Rectal smooth muscle tissue (tissue), 1 donor: ENCODE results near the gene E2F4.

Experiments
- H3K27ac ChIP-seq: one replicate; pipeline ENCODE4 v1.7.0; 2013; ENCODE audit warnings: low read depth, low read length, inconsistent platforms
- H3K27me3 ChIP-seq: one replicate; pipeline ENCODE4 v1.7.0; 2013; ENCODE audit warnings: low read length; ENCODE audit not compliant: control insufficient read depth, insufficient read depth
- H3K36me3 ChIP-seq: one replicate; pipeline ENCODE4 v1.7.0; 2013; ENCODE audit warnings: low read length; ENCODE audit not compliant: control insufficient read depth, insufficient read depth
- H3K4me1 ChIP-seq: one replicate; pipeline ENCODE4 v1.7.0; 2013; ENCODE audit warnings: low read length; ENCODE audit not compliant: control insufficient read depth, insufficient read depth
- H3K4me3 ChIP-seq: one replicate; pipeline ENCODE4 v1.7.0; 2013; ENCODE audit warnings: low read length
- H3K9ac ChIP-seq: one replicate; pipeline ENCODE4 v1.7.0; 2013; ENCODE audit warnings: low read length

The E2F4 gene

GRCh38 chr16:67170949-67171649, 20.9 kb upstream of the E2F4 start:
- H3K27ac ChIP-seq, result peak overlapping the region; percentile 93
- peak overlapping the region; percentile 66 for H3K4me3 ChIP-seq
- no peaks in the 10 kb centered on the region for H3K36me3 ChIP-seq
- peak overlapping the region; percentile 52 for H3K9ac ChIP-seq
- H3K27me3 ChIP-seq, result peaks cover 4% of the 10 kb centered on the region
- peaks cover 25% of the 10 kb centered on the region for H3K4me1 ChIP-seq

DNA sequence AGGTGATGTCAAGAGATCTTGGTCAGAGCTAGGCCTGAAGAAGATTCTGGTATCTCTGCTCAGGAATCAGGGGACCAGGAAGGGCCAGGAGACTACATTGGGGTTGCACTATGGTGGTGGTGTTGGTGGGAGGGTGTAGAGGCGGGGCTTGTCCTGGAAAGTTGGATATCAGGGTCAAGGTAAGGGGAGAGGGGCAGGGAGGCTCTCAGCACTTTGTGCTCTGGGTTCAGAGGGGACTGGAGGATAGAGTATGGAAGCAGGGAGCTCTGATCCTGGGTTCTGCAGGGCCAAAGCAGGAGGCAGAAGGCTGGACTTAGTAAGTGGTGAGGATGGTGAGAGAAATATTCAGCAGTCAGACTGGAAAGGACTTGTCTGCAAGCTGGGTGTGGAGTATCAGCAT, 18.6 kb upstream of the E2F4 start:
- H3K27ac ChIP-seq, result peak overlapping the region; percentile 84
- H3K4me3 ChIP-seq, result peak overlapping the region; percentile 75
- peaks cover 2% of the 10 kb centered on the region for H3K27me3 ChIP-seq
- no peaks in the 10 kb centered on the region for H3K36me3 ChIP-seq
- H3K9ac ChIP-seq, result no peak overlapping the region
- peaks cover 25% of the 10 kb centered on the region for H3K4me1 ChIP-seq

GRCh38 chr16:67173808-67174705, 17.9 kb upstream of the E2F4 start:
- Histone ChIP-seq H3K9ac (peak overlapping the region; percentile 19), H3K36me3 (no peaks in the 10 kb centered on the region), H3K27ac (peak overlapping the region; percentile 84), H3K4me3 (peak overlapping the region; percentile 75), H3K27me3 (peaks cover 2% of the 10 kb centered on the region), H3K4me1 (peaks cover 21% of the 10 kb centered on the region)

DNA sequence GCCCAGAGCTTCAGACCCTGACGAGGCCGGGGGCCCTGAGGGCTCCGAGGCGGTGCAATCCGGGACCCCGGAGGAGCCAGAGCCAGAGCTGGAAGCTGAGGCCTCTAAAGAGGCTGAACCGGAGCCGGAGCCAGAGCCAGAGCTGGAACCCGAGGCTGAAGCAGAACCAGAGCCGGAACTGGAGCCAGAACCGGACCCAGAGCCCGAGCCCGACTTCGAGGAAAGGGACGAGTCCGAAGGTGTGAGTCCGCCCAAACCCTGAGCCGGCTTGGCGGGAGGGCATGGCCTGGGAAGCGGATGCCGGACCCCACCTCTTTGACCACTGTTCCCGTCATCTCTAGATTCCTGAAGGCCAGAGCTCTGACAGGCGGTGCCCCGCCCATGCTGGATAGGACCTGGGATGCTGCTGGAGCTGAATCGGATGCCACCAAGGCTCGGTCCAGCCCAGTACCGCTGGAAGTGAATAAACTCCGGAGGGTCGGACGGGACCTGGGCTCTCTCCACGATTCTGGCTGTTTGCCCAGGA, 17.2 kb upstream of the E2F4 start:
- Histone ChIP-seq H3K36me3 (no peaks in the 10 kb centered on the region), H3K27me3 (peaks cover 2% of the 10 kb centered on the region), H3K4me1 (peaks cover 15% of the 10 kb centered on the region), H3K27ac (peak overlapping the region; percentile 84), H3K9ac (no peak overlapping the region), H3K4me3 (peak overlapping the region; percentile 75)

DNA sequence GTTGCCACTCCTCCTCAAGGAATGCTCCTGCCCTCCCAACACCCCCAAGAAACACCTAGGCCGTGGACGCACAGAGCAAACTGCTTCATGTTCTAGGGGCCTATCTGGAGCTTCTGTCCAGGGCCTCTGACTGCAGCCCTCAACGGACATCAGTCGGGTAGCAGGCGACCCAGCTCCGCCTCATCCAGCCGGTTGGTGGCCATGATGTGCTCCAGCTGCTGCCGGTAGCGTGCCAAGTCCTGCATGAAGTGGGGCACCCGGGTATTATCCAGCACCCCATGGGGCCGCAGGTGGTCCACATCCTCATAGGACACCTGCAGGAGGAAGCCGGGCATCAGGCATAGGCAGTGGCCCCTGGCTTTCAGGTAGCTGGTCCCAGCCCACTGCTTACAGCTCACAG, 15.3 kb upstream of the E2F4 start:
- peaks cover 12% of the 10 kb centered on the region for H3K4me1 ChIP-seq
- peaks cover 2% of the 10 kb centered on the region for H3K27me3 ChIP-seq
- no peaks in the 10 kb centered on the region for H3K36me3 ChIP-seq
- H3K9ac ChIP-seq, result no peak overlapping the region
- no peak overlapping the region for H3K27ac ChIP-seq
- no peak overlapping the region for H3K4me3 ChIP-seq

- Histone ChIP-seq H3K36me3 (no peaks in the 10 kb centered on the region), H3K27me3 (peaks cover 2% of the 10 kb centered on the region), H3K27ac (no peak overlapping the region), H3K4me3 (peak overlapping the region; percentile 65), H3K4me1 (peaks cover 13% of the 10 kb centered on the region), H3K9ac (no peak overlapping the region)
Measured at GRCh38 chr16:67177743-67178699, 13.9 kb upstream of the E2F4 start.

DNA sequence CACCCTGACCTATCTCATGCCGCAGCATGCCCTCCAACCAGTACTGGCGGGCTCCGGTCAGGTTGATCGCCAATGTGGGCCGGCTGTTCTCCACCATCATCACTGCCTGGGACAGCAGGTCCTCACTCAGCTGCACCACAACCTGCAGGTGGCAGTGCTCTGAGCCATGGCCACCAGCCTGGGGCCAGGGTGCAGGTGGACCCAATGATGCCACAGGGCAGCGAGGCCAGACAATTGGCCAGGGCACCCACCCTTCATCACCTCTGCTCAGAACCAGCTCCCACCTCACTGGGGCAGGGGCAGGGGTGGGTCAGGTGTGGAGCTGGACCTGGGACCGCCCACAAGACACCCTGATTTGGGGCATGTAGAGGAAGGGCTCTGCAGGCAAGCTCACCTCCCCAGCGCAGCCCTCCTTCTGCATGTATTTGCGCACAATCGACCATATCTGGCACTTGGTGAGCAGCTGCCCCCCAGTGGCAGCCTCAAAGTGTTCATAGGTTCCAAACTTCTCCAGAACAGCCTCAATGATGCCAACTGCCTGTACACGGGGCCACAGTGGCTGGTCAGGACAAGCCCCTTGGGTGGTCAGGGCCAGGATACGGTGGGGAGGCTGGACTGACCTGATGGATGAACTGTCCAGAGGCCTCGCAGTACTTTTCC, 12.4 kb upstream of the E2F4 start:
- H3K4me1 ChIP-seq, result peaks cover 7% of the 10 kb centered on the region
- no peak overlapping the region for H3K9ac ChIP-seq
- H3K4me3 ChIP-seq, result no peak overlapping the region
- H3K27ac ChIP-seq, result no peak overlapping the region
- peaks cover 2% of the 10 kb centered on the region for H3K27me3 ChIP-seq
- no peaks in the 10 kb centered on the region for H3K36me3 ChIP-seq

DNA sequence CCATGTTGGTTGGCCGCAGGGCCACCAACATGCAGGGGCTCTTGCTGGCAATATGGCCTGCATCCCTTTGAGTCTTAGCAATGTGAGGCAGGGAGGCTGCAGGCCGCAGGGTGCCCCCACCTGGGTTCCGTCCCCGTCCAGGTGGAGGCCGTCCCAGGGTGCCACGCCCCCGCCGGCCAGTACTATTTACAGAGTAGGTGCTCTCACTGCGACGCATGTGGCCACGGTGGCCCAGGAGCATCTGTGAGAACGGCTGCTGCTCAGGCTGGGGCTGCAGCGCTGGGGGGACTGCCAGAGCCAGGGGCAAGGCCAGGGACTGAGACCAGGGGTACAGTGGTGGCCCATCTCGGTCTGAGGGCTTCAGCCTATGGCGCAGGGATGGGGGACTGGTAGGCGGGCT, 11.8 kb upstream of the E2F4 start:
- no peak overlapping the region for H3K4me3 ChIP-seq
- H3K27ac ChIP-seq, result no peak overlapping the region
- H3K27me3 ChIP-seq, result peaks cover 2% of the 10 kb centered on the region
- no peaks in the 10 kb centered on the region for H3K36me3 ChIP-seq
- no peak overlapping the region for H3K9ac ChIP-seq
- H3K4me1 ChIP-seq, result peaks cover 5% of the 10 kb centered on the region

DNA sequence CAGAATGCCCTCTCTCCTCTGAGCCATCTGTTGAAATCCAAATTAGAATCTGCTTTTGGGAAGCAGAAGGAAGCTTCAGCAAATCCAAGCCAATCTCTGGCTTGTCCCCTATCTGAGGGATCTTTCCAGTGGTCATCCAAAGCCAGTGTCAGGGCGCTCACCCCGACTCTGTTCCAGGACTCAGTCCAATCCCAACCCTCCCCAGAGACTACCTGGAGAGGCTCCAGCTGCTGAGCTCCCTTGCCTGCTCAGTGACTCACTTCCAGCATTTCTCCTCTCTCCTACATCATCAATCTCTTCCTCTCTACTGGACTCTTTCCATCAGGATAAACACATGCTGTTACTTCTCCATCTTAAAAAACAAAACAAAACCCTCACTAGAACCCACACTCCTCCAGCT, 10.6 kb upstream of the E2F4 start:
- Histone ChIP-seq H3K27me3 (no peaks in the 10 kb centered on the region), H3K27ac (no peak overlapping the region), H3K4me1 (peaks cover 5% of the 10 kb centered on the region), H3K4me3 (no peak overlapping the region), H3K36me3 (no peaks in the 10 kb centered on the region), H3K9ac (no peak overlapping the region)

- Histone ChIP-seq H3K9ac (no peak overlapping the region), H3K27ac (no peak overlapping the region), H3K36me3 (no peaks in the 10 kb centered on the region)
Measured at GRCh38 chr16:67182288-67182687, 9.7 kb upstream of the E2F4 start.

DNA sequence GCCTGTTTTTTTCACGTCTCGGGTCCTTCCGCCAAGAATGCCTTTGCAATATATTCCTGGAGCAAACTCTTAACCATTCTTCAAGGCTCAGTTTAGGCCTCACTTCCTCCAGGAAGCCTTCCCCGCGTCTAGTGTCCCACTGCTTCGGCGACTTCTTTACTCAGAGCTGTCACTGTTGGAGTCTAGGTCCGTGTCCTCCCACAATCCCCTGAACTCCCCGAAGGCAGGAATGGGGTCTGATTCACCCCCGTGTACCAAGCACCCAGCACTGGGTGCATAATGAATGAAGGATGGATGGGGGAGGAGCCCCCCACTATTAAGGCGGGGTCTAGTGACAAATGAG, 8.7 kb upstream of the E2F4 start:
- Histone ChIP-seq H3K4me1 (peaks cover 5% of the 10 kb centered on the region), H3K27ac (peak overlapping the region; percentile 93), H3K27me3 (no peaks in the 10 kb centered on the region), H3K4me3 (peak overlapping the region; percentile 71), H3K9ac (no peak overlapping the region), H3K36me3 (no peaks in the 10 kb centered on the region)

More at GRCh38 chr16:67182288-67182687, 9.7 kb upstream of the E2F4 start:
- no peak overlapping the region for H3K4me3 ChIP-seq
- H3K27me3 ChIP-seq, result no peaks in the 10 kb centered on the region
- peaks cover 5% of the 10 kb centered on the region for H3K4me1 ChIP-seq
